Posterior vena cava (tissue), 2 donors: ENCODE data around the gene KRI1. TPM values are rescaled to one million over a fixed set of nuclear protein-coding genes. Genes with fewer than 3 reads are reported as not detected.
A peak's percentile ranks its signal among the peaks of the same experiment; 100 is the strongest.

Source experiments
- DNase-seq: peaks from one replicate; pipeline ENCODE4 v3.0.0-alpha.2; 2020; ENCODE audit warnings: low spot score
- intact Hi-C, 2 donors: fragments of 100-400 bp; cut with DNase I; formaldehyde crosslinking; loops; one replicate each; pipeline versions ENCODE4 v1.14.1 to v1.14.2; 2022 to 2023
- long read RNA-seq, 2 donors: library from polyadenylated mRNA; unstranded; transcript quantifications; one replicate each; pipeline ENCODE4 v2.0.0, GENCODE V29; 2020 to 2021
- total RNA-seq, 2 donors: library from RNA; stranded (reverse); fragmentation: NEBNext Ultra II Directional; extraction: Animal tissue kit (Norgen Biotek cat#: 25700); gene quantifications; one replicate each; pipeline ENCODE4 v1.2.1, GENCODE V29; 2021
- donor health status: DM: yes; HTN: yes; CAD: no.
- donor health status: DM: yes; HTN: yes; CAD: no.

The KRI1 gene
- total RNA-seq, result 10 to 100 TPM; 15.1 to 16.5 TPM
- long read RNA-seq, donor 1, transcript KRI1-201 (19 exons, 3,023 nt), result major isoform, 7 of 10 reads
- long read RNA-seq, donor 1, partial matches to known transcripts, result 2 of 10 reads
- long read RNA-seq, donor 1, other reads (novel, unspliced or antisense), result 1 of 10 reads
- long read RNA-seq, donor 2, transcript KRI1-201 (19 exons, 3,023 nt), result major isoform, 31 of 55 reads
- long read RNA-seq, donor 2, partial matches to known transcripts, result 14 of 55 reads
- long read RNA-seq, donor 2, other reads (novel, unspliced or antisense), result 6 of 55 reads

- intact Hi-C loops, result no loop called here
These were observed at the start of gene KRI1 for GRCh38 chr19:10565567-10566407. Gene KRI1 (minus strand): TSS chr19:10566010. CDS start chr19:10565999, 11 bp downstream.

DNA sequence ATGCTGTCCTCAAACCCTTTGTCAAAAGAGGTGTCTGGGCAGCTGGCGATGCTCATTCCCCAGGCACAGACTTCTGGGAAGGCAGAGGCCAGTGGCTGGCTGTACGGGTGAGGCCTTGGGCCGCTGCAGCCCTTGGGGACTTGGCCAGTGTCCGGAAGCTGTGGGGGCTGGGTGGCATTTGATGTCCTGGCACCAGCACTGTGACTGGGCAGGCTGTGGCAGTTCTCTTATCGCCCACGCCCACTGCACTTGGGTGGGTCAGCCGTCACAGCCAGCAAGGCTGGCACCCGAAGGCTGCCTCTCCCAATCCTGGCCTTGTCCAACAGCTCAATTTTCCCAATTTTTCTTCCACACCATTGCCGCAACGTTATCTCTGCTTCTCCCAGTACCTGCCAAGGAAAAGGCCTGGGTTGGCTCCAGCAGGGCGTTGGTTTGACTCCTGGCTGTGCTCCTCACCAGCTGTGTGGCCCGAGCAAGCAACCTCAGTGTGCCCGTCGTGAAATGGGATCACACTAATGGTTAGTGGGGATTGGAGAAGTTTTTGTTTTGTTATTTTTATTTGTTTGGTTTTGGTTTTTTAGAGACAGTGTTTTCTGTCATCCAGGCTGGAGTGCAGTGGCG, 46.8 kb upstream of the KRI1 start:
- intact Hi-C loops, result no loop called here
- peak; percentile 87 for DNase-seq

More at GRCh38 chr19:10565567-10566407, at the start of gene KRI1:
- DNase-seq, result peak; percentile 100

DNA sequence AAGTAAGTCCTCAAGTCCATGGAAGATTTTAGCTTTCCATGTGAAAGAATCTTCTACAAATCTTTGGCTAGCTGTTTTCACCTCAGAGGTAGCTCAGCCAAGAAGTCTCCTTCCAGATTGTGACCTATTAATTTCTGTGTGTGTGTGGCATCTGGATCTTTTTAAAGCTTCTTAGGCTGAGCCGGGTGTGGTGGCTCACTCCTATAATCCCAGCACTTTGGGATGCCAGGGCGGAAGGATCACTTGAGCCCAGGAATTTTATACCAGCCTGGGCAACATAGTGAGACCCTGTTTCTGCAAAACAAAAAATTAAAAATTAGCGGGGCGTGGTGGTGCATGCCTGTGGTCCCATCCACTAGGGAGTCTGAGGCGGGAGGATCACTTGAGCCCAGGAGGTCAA, 46.1 kb upstream of the KRI1 start:
- intact Hi-C loops, result no loop called here
- no peak for DNase-seq

DNA sequence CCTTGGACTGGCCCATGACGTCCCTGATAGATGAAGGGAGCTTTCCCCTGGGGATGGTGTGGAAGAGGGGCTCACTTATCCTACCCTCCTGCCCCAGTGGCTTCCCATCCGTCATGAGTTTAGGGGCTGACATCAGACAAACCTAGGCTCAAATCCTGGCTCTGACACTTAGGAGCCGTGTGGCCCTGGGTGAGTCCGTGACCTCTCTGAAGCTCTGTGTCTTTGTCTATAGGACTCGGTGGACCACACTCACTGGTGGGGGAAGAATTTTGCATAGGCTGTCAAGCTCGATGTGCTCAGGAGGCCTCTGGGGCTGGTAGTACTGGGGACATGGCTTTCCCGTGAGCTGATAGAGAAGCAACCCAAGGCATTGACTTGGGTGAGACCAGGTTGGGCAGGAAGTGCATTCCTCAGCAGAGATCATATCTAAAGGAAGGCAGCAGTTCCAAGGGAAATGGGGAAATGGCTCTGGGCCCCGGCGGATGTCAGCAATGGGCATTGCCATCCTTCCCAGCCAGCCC, 38.7 kb upstream of the KRI1 start:
- intact Hi-C loops, result no loop called here
- DNase-seq, result no peak

DNA sequence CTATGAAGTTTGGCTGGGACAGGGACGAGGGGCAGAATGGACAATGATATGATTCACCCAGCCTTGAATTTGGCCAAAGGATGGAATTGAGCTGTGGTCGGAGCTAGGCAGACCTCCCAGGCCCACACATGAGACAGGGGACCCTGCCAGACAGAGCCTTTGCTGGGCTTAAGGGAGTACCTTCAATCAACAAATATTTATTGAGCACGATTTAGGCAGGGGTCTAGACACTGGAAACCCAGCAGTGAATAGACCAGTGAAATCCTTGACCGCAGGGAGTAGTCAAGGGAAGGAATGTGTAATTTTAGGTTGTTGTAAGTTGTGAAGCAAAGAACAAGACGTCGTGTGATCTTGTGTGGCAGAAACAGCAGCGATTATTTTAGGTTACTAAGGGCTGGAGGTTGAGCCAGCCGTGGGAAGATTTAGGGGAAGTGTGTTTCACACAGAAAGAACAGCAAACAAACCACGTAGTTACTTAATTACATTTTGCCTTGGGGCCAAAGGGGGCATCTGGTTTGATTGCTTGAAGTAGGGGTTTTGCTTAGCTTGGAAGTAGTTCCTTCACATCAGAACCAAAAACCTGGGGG, 38.2 kb upstream of the KRI1 start:
- intact Hi-C loops, result no loop called here

GRCh38 chr19:10603084-10603872, 37.5 kb upstream of the KRI1 start:
- DNase-seq, result peak; percentile 86

More for the DNA sequence above, 38.2 kb upstream of the KRI1 start:
- DNase-seq, result no peak

DNA sequence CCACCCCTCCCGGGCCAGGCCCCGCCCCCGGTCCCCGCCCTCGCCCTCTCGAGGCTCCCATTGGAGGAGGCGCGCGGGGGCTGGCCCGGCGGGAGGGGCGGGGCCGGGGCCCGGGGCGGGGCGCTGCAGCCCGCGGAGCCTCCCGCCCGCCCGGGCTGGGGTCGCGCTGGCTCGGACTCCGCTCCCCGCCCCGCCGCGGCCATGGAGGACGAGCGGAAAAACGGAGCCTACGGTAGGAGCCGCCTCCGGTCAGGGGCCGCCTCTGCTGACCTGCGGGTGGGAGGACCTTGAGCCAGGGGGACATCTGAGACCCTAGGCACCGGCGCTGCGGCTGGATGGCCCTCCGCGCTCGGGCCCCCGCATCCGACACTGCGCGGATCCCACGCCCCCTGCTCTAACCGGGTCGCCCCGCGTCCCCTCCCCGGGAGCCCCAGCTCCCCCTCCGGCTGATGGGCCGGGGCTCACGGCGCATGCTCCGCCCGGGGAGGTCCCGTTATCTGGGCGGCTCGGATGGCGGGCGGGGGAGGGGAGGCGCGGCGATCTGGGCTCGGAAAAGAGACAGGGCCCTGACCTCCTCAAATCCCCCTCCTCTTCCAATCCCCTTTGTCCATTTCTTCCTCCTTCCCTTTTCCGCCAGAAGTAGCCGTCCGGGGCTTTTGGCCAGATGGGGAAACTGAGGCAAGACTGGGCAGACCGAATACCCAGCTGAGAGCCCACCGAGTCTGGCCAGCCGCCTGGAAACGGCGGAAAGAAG, 36.7 kb upstream of the KRI1 start:
- intact Hi-C loops, result no loop called here
- peak; percentile 93 for DNase-seq

More at GRCh38 chr19:10603084-10603872, 37.5 kb upstream of the KRI1 start:
- intact Hi-C loops, result no loop called here

GRCh38 chr19:10601999-10602329, 36.2 kb upstream of the KRI1 start:
- intact Hi-C loops, result no loop called here
- no peak for DNase-seq

DNA sequence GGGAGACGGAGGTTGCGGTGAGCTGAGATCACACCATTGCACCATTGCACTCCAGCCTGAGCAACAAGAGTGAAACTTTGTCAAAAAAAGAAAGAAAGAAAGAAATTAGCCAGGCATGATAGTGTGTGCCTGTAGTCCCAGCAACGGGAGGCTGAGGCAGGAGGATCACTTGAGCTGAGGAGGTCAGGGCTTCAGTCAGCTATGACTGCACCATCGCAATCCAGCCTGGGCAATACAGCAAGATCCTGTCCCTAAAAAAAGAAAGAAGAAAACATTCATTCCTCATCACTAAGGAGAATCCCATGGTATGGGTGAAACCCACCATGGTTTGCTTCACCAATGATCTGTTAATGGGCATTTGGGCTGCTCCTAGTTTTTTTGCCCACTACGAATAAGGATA, 34.3 kb upstream of the KRI1 start:
- intact Hi-C loops, result no loop called here
- DNase-seq, result no peak

GRCh38 chr19:10593820-10594637, 28.2 kb upstream of the KRI1 start:
- DNase-seq, result no peak
- intact Hi-C loops, result loop anchor here in 1 of 2 donors (10.0 kb wide), 1 partner anchor 181 kb away; no protein-coding TSS in a partner anchor

DNA sequence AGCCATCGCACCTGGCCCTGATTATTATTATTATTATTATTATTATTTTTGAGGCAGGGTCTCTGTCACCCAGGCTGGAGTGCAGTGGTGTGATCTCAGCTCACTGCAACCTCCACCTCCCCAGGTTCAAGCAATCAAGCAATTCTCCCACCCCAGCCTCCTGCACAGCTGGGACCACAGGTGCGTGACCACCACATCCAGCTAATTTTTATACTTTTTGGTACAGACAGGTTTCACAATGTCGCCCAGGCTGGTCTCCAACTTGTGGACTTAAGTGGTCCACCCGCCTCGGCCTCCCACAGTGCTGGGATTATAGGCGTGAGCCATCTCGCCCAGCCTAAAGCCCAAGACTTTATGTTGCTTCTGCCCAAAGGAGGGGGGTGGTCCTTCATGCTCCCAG, 27.3 kb upstream of the KRI1 start:
- intact Hi-C loops, result loop anchor here in 1 of 2 donors (10.0 kb wide), 1 partner anchor 182 kb away; no protein-coding TSS in a partner anchor
- no peak for DNase-seq

DNA sequence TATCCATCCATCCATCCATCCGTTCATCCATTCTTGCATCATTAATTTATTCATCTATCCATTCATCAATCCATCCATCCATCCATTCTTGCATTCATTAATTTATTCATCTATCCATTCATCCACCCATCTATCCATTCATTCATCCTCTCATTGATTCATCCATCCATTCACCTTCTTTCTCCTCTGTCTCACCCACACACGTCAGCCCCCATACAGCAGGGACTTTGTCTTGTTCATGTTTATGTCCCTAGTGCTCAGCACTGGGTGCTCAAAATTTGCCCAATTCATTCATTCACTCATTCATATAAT, 22.0 kb upstream of the KRI1 start:
- intact Hi-C loops, result no loop called here
- no peak for DNase-seq

DNA sequence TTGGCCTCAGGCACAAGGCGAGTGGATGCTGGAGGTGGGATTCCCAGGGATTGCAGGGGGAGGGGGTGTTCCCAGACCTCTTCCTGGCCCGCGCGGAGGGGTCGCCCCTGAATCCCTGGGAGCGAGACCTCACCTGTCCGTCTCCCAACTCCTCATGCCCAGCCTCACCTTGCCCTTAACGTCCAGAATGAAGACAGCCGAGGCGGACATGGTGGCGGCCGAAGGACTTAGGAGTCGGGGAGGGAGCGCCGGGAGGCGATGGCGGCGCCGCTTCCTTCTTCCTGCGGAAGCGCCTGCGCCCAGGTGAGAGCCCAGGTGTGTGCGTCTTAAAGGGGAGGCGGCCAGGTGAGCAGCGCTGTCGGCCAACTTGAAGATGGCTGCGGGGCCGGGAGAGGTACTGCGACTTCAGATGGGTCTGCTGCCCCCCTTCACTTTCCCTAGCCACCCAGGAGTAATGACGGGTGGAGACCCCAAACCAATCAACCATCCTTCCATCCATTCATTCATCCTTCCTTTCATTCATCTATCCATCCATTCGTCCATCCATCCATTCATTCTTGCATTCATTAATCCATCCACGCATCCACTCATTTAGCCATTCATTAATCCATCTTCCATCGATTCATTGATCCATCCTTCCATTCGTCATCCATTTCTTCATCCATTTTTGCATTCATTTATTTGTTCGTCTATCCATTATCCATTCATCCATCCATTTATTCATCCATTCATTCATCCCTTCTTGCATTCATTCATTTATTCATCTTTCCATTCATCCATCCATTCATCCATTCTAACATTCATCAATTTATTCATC, 21.4 kb upstream of the KRI1 start, which contains the start of gene AP1M2:
TSS of gene AP1M2 (minus strand) at position 291 of the 817 bp plus-strand sequence. CDS start at position 210, 81 bp downstream.
- intact Hi-C loops, result no loop called here
- DNase-seq, result no peak

DNA sequence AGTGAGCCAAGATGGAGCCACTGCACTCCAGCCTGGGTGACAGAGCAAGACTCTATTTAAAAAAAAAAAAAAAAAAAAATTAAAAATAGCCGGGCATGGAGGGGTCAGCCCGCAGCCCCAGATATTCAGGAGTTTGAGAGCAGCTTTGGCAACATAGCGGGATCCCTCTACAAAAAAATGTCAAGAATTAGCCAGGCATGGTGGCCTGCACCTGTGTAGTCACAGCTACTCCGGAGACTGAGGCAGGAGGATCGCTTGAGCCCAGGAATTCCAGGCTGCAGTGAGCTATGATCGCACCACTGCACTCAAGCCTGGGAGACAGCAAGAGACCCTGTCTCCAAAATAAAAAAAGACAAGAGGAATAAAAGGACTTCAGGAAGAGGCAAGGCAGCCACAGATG, 20.6 kb upstream of the KRI1 start:
- intact Hi-C loops, result no loop called here
- no peak for DNase-seq

DNA sequence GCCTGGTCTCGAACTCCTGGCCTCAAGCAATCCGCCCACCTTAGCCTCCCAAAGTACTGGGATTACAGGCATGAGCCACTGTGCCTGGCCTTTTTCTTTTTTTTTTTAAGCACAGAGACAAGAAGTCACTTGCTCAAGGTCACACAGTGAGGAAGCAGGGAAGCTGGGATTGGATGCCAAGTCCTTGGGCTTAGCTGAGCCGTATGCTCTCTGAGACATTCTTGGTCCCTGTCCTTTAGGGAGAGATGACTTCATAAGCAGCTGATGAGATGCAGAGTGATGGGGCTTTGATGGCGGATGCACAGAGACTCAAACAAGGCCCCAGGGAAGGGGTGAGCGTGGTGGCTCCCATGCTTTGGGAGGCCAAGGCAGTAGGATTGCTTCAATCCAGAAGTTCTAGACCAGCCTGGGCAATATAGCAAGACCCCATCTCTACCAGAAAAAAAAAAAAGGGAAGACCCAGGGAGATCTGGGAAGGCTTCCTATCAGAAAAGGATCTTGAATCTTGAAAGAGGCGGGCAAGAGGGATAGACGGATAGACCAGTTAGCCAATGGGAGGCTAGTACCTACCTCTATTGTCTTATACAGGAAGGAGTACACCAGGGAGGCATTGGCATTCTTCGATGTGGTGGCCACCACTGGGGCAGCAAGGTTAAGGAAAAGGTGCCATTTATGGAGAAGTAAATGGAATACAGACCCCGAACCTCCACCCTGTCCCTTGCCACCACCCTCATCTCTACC, 17.4 kb upstream of the KRI1 start:
- intact Hi-C loops, result loop anchor here in 1 of 2 donors (2.0 to 5.0 kb wide), 2 partner anchors 60 to 114 kb away; no protein-coding TSS in a partner anchor
- DNase-seq, result no peak

- DNase-seq, result no peak
- intact Hi-C loops, result loop anchor here in 1 of 2 donors (2.0 to 5.0 kb wide), 2 partner anchors 61 to 115 kb away; no protein-coding TSS in a partner anchor
These were observed 16.3 kb upstream of the KRI1 start for GRCh38 chr19:10582091-10582490.
